ENCODE results near the gene GJB4. TPM values are rescaled to one million over a fixed set of nuclear protein-coding genes. Genes with fewer than 3 reads are reported as not detected.

Gene GJB4
- total and polyA plus RNA-seq, 4 donors, result not detected

GRCh38 chr1:34715139-34715538, 44.4 kb upstream of the GJB4 start:
- Histone ChIP-seq H3K36me3 (ENCODE audit: control insufficient read depth in 4 of 4, insufficient read depth in 3 of 4, low read depth in 1 of 4, low read length in 3 of 4) (no peaks in the 10 kb centered on the region), H3K27ac (ENCODE audit: low read depth in 1 of 2, low read length in 2 of 2) (no peak overlapping the region), H3K4me3 (ENCODE audit: low read depth in 1 of 3, low read length in 3 of 3) (no peak overlapping the region), H3K4me1 (ENCODE audit: control insufficient read depth in 4 of 4, insufficient read depth in 4 of 4, low read length in 3 of 4) (no peaks in the 10 kb centered on the region), H3K9ac (ENCODE audit: low read depth in 1 of 2, low read length in 2 of 2) (no peak overlapping the region), H3K27me3 (ENCODE audit: control insufficient read depth in 4 of 4, insufficient read depth in 4 of 4, low read length in 3 of 4) (no peaks in the 10 kb centered on the region), H3K9me3 (ENCODE audit: control insufficient read depth in 4 of 4, low read length in 3 of 4) (no peaks in the 10 kb centered on the region)
- 79% methylated on average over 3 of the region's 3 CpGs for WGBS
- DNase-seq (ENCODE audit: low spot score), result no peak
- no peak for TF ChIP-seq YY1 (IDR thresholded peaks at IDR 0.05)
- TF ChIP-seq TAF1 (conservative IDR thresholded peaks at IDR 0.05), result no peak
- no peak for TF ChIP-seq RXRA (IDR thresholded peaks at IDR 0.05)
- no peak for TF ChIP-seq JUND (IDR thresholded peaks at IDR 0.05)
- TF ChIP-seq RAD21 (IDR thresholded peaks at IDR 0.05), result no peak
- TF ChIP-seq EGR1 (IDR thresholded peaks at IDR 0.05; ENCODE audit: low read depth in 2 of 2), result no peak
- TF ChIP-seq, protein P1, sequence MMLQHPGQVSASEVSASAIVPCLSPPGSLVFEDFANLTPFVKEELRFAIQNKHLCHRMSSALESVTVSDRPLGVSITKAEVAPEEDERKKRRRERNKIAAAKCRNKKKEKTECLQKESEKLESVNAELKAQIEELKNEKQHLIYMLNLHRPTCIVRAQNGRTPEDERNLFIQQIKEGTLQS (IDR thresholded peaks at IDR 0.05), result no peak
- TF ChIP-seq HNF4G (IDR thresholded peaks at IDR 0.05), result no peak
- TF ChIP-seq SP1 (IDR thresholded peaks at IDR 0.05), result no peak
- no peak for TF ChIP-seq REST (IDR thresholded peaks at IDR 0.05)
- TF ChIP-seq FOXA1 (IDR thresholded peaks at IDR 0.05), result no peak
- TF ChIP-seq, protein P2, sequence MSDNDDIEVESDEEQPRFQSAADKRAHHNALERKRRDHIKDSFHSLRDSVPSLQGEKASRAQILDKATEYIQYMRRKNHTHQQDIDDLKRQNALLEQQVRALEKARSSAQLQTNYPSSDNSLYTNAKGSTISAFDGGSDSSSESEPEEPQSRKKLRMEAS (IDR thresholded peaks at IDR 0.05), result no peak

GRCh38 chr1:34721241-34721640, 38.3 kb upstream of the GJB4 start:
- Histone ChIP-seq H3K9me3 (ENCODE audit: control insufficient read depth in 4 of 4, low read length in 3 of 4) (no peaks in the 10 kb centered on the region), H3K9ac (ENCODE audit: low read depth in 1 of 2, low read length in 2 of 2) (no peak overlapping the region), H3K27me3 (ENCODE audit: control insufficient read depth in 4 of 4, insufficient read depth in 4 of 4, low read length in 3 of 4) (no peaks in the 10 kb centered on the region), H3K27ac (ENCODE audit: low read depth in 1 of 2, low read length in 2 of 2) (no peak overlapping the region), H3K4me3 (ENCODE audit: low read depth in 1 of 3, low read length in 3 of 3) (no peak overlapping the region), H3K36me3 (ENCODE audit: control insufficient read depth in 4 of 4, insufficient read depth in 3 of 4, low read depth in 1 of 4, low read length in 3 of 4) (no peaks in the 10 kb centered on the region), H3K4me1 (ENCODE audit: control insufficient read depth in 4 of 4, insufficient read depth in 4 of 4, low read length in 3 of 4) (no peaks in the 10 kb centered on the region)
- no peak for DNase-seq (ENCODE audit: low spot score)
- WGBS, result 63% methylated on average over 4 of the region's 4 CpGs
- TF ChIP-seq FOXA1 (IDR thresholded peaks at IDR 0.05) (no peak), HNF4G (IDR thresholded peaks at IDR 0.05) (no peak), RXRA (IDR thresholded peaks at IDR 0.05) (no peak), TAF1 (conservative IDR thresholded peaks at IDR 0.05) (no peak)
- TF ChIP-seq, protein P2 (IDR thresholded peaks at IDR 0.05), result no peak

DNA sequence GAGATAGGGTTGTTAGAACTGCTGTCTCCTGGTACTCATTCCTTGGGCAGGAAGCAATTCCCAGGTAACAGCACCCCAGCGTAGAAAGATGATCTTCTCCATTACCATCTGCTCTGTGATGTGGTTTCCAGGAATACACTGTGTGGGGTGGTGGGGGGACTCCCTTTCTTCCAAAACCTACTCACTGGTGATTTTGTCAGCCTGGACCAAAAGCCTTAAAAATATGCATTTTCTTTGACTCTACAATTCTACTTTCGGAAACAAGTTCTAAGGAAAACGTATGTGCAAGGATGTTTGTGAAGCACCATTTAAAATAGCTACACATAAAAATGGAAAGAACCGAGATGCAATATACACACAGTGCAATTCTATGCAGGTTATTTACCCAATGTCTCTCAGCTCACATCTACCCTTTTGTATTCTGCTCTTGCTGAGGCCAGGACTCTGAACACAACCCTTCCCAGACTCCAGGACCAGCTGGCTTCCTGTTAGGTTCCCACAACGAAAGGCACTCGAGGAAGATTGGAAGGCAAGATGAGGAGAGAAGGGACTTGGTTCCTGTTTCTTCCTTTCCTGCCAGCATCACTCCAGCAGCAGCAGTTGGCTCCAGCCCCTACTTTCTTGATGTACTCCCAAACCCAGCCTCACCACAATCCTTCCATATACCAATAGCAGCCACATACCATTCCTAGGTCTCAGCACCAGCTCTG, 37.7 kb upstream of the GJB4 start:
- Histone ChIP-seq H3K9ac (ENCODE audit: low read depth in 1 of 2, low read length in 2 of 2) (no peak overlapping the region), H3K4me3 (ENCODE audit: low read depth in 1 of 3, low read length in 3 of 3) (no peak overlapping the region), H3K27ac (ENCODE audit: low read depth in 1 of 2, low read length in 2 of 2) (no peak overlapping the region), H3K27me3 (ENCODE audit: control insufficient read depth in 4 of 4, insufficient read depth in 4 of 4, low read length in 3 of 4) (no peaks in the 10 kb centered on the region), H3K9me3 (ENCODE audit: control insufficient read depth in 4 of 4, low read length in 3 of 4) (no peaks in the 10 kb centered on the region), H3K36me3 (ENCODE audit: control insufficient read depth in 4 of 4, insufficient read depth in 3 of 4, low read depth in 1 of 4, low read length in 3 of 4) (no peaks in the 10 kb centered on the region), H3K4me1 (ENCODE audit: control insufficient read depth in 4 of 4, insufficient read depth in 4 of 4, low read length in 3 of 4) (no peaks in the 10 kb centered on the region)
- DNase-seq (ENCODE audit: low spot score), result no peak
- WGBS, result 77% methylated on average over 6 of the region's 6 CpGs
- no peak for TF ChIP-seq FOXA1 (IDR thresholded peaks at IDR 0.05)
- no peak for TF ChIP-seq YY1 (IDR thresholded peaks at IDR 0.05)
- no peak for TF ChIP-seq FOXA2 (IDR thresholded peaks at IDR 0.05)
- TF ChIP-seq RAD21 (IDR thresholded peaks at IDR 0.05), result no peak
- TF ChIP-seq NR2F2 (IDR thresholded peaks at IDR 0.05), result no peak
- TF ChIP-seq HNF4G (IDR thresholded peaks at IDR 0.05), result no peak
- TF ChIP-seq HNF4A (conservative IDR thresholded peaks at IDR 0.05), result no peak
- TF ChIP-seq, protein P1 (IDR thresholded peaks at IDR 0.05), result no peak
- TF ChIP-seq REST (IDR thresholded peaks at IDR 0.05), result no peak
- TF ChIP-seq TAF1 (conservative IDR thresholded peaks at IDR 0.05), result no peak
- no peak for TF ChIP-seq EGR1 (IDR thresholded peaks at IDR 0.05; ENCODE audit: low read depth in 2 of 2)
- TF ChIP-seq CTCF (IDR thresholded peaks at IDR 0.05; ENCODE audit: low read depth, low read length, missing input control), result no peak
- no peak for TF ChIP-seq RXRA (IDR thresholded peaks at IDR 0.05)
